Motor neuron (in vitro differentiated cells): ENCODE data around the gene ABCF1. TPM values are rescaled to one million over a fixed set of nuclear protein-coding genes. Genes with fewer than 3 reads are reported as not detected.

ENCODE experiments used
- ATAC-seq, 8 experiments: fragments of 200-7000 bp; cut with Tn5 transposase; replicated peaks in 6 of 8; 2 replicates each; pipeline ENCODE4 v1.8.0; 2021; ENCODE audit warnings: mild to moderate bottlenecking in 8 of 8, moderate library complexity in 8 of 8
- H3K27ac ChIP-seq, 2 donors: fragments of 250-450 bp; sonication (Bioruptor Pico); 2 replicates each; pipeline ENCODE4 v1.9.0; 2021; ENCODE audit warnings: antibody characterized with exemption in 2 of 2, mild to moderate bottlenecking in 2 of 2, moderate library complexity in 1 of 2
- H3K4me1 ChIP-seq, 2 donors: fragments of 250-450 bp; sonication (Bioruptor Pico); replicated peaks in 1 of 2; 2 replicates each; pipeline ENCODE4 v1.6.1; 2021; ENCODE audit warnings: antibody characterized with exemption in 2 of 2, mild to moderate bottlenecking in 2 of 2, moderate library complexity in 1 of 2
- H3K4me3 ChIP-seq, 5 donors: fragments of 250-450 bp; sonication (Bioruptor Pico); 2 replicates each; pipeline ENCODE4 v1.9.0; 2021; ENCODE audit warnings: antibody characterized with exemption in 5 of 5, mild to moderate bottlenecking in 5 of 5, moderate library complexity in 4 of 5
- WGBS, 10 experiments: fragments of 450-650 bp; shearing (Covaris generic); methylation state at CpG; one replicate each; pipeline ENCODE4 v1.0.0; 2022; 5-methylcytosine and 5-hydroxymethylcytosine counted together
- in situ Hi-C, 9 experiments: fragments of 400-800 bp; cut with MboI; loops; one replicate each; pipeline ENCODE4 v1.15.0; 2021; ENCODE audit warnings: low sequenced_read_pairs in 9 of 9, low pct_unique_long_range_greater_than_20kb in 2 of 9; ENCODE audit not compliant: unreplicated experiment in 9 of 9
- total RNA-seq, 8 experiments: library from RNA; unstranded; fragments of 300-600 nt; gene quantifications; 2 replicates each; pipeline versions ENCODE4 v1.2.3 to v1.2.4, GENCODE V29; 2022

Gene ABCF1
- total RNA-seq, 8 experiments from 2014 or later, result 31.6 to 81.9 (median 55.3) TPM

- no peak overlapping the region for H3K27ac ChIP-seq
- in situ Hi-C loops, result loop anchor here in 2 of 9 experiments (10.0 to 25.0 kb wide), 2 partner anchors 60 to 543 kb away; partner anchors contain the start of gene HLA-E (in 1 of the 2)
- no peak overlapping the region for H3K4me3 ChIP-seq
- WGBS, 10 experiments, result 0 to 50% (median 31%) methylated on average over 1 to 6 of the region's 6 CpGs; no CpG with 5 or more reads in 1 of the 10 experiments
- peak; percentile 70 to 84 (median 76) for ATAC-seq
- peaks cover 0 to 3% of the 10 kb centered on the region in 2 donors for H3K4me1 ChIP-seq
Observed at GRCh38 chr6:30544666-30545272, 26.5 kb upstream of the ABCF1 start.

GRCh38 chr6:30547454-30547853 is 23.8 kb upstream of the ABCF1 start:
- Histone ChIP-seq H3K4me1 (no peaks in the 10 kb centered on the region), H3K27ac (no peak overlapping the region), H3K4me3 (no peak overlapping the region)
- WGBS, 10 experiments, result 75 to 100% (median 95%) methylated on average over 2 to 5 of the region's 6 CpGs; no CpG with 5 or more reads in 4 of the 10 experiments
- in situ Hi-C loops, result loop anchor here in 2 of 9 experiments (10.0 to 25.0 kb wide), 2 partner anchors 63 to 540 kb away; partner anchors contain the start of gene HLA-E (in 1 of the 2)
- no peak for ATAC-seq

- WGBS, 10 experiments, result 25 to 93% (median 67%) methylated on average over 1 to 2 of the region's 2 CpGs; no CpG with 5 or more reads in 5 of the 10 experiments
Observed at GRCh38 chr6:30548375-30548774, 22.9 kb upstream of the ABCF1 start.

GRCh38 chr6:30554404-30554803 is 16.8 kb upstream of the ABCF1 start:
- Histone ChIP-seq H3K4me3 (peak overlapping the region in 1 of 5 donors; percentile 97), H3K4me1 (peaks cover 9 to 13% of the 10 kb centered on the region in 2 donors), H3K27ac (no peak overlapping the region)
- 60 to 100% (median 92%) methylated on average over 1 to 4 of the region's 4 CpGs; no CpG with 5 or more reads in 1 of the 10 experiments for WGBS, 10 experiments
- in situ Hi-C loops, result no loop called here
- no peak for ATAC-seq

More at GRCh38 chr6:30548375-30548774, 22.9 kb upstream of the ABCF1 start:
- no peak for ATAC-seq
- H3K4me3 ChIP-seq, result no peak overlapping the region
- in situ Hi-C loops, result loop anchor here in 2 of 9 experiments (10.0 to 25.0 kb wide), 2 partner anchors 64 to 539 kb away; partner anchors contain the start of gene HLA-E (in 1 of the 2)
- H3K27ac ChIP-seq, result no peak overlapping the region
- H3K4me1 ChIP-seq, result no peaks in the 10 kb centered on the region

GRCh38 chr6:30554962-30555815 is 16.1 kb upstream of the ABCF1 start:
- H3K4me1 ChIP-seq, result peaks cover 9 to 13% of the 10 kb centered on the region in 2 donors
- peak overlapping the region; percentile 94 to 97 for H3K27ac ChIP-seq
- ATAC-seq, result peak; percentile 5 to 21 (median 12)
- WGBS, 10 experiments, result 0 to 35% (median 15%) methylated on average over 2 to 14 of the region's 34 CpGs; no CpG with 5 or more reads in 1 of the 10 experiments
- in situ Hi-C loops, result no loop called here
- peak overlapping the region; percentile 79 to 98 (median 91) for H3K4me3 ChIP-seq

- Histone ChIP-seq H3K4me3 (peak overlapping the region; percentile 79 to 98 (median 91)), H3K4me1 (peaks cover 9 to 13% of the 10 kb centered on the region in 2 donors), H3K27ac (peak overlapping the region; percentile 94 to 97)
- ATAC-seq, result no peak
- no CpG with 5 or more reads among the region's 15 CpGs for WGBS, 10 experiments
- in situ Hi-C loops, result no loop called here
Observed at GRCh38 chr6:30555816-30556065, 15.5 kb upstream of the ABCF1 start.

GRCh38 chr6:30556066-30556905 is 15.0 kb upstream of the ABCF1 start, which contains the start of gene GNL1:
GNL1 (minus strand) TSS chr6:30556489; CDS start chr6:30556203, 286 bp downstream.
- WGBS, 10 experiments, result 0% methylated on average over 2 to 14 of the region's 71 CpGs; no CpG with 5 or more reads in 4 of the 10 experiments
- peak; percentile 53 to 78 (median 74) for ATAC-seq
- Histone ChIP-seq H3K4me3 (peak within 1 kb of the TSS; percentile 79 to 98 (median 91)), H3K4me1 (peaks cover 9 to 13% of the 10 kb centered on the region in 2 donors), H3K27ac (peak within 1 kb of the TSS; percentile 94 to 97)
- in situ Hi-C loops, result no loop called here

GRCh38 chr6:30556906-30557682 is 14.1 kb upstream of the ABCF1 start, which contains the start of gene PRR3:
PRR3 (plus strand) TSS chr6:30557295; CDS start chr6:30557345, 50 bp downstream.
- ATAC-seq, result peak; percentile 54 to 74 (median 64)
- Histone ChIP-seq H3K27ac (peak within 1 kb of the TSS; percentile 94 to 97), H3K4me3 (peak within 1 kb of the TSS; percentile 79 to 98 (median 91)), H3K4me1 (peaks cover 9 to 13% of the 10 kb centered on the region in 2 donors)
- in situ Hi-C loops, result no loop called here
- WGBS, 10 experiments, result 0 to 3% (median 0%) methylated on average over 2 to 19 of the region's 42 CpGs; no CpG with 5 or more reads in 4 of the 10 experiments

GRCh38 chr6:30557683-30557981 is 13.6 kb upstream of the ABCF1 start:
- no peak for ATAC-seq
- Histone ChIP-seq H3K4me1 (peaks cover 9 to 13% of the 10 kb centered on the region in 2 donors), H3K4me3 (peak overlapping the region; percentile 79 to 98 (median 91)), H3K27ac (peak overlapping the region; percentile 94 to 97)
- WGBS, 10 experiments, result 0 to 38% (median 4%) methylated on average over 1 to 6 of the region's 6 CpGs; no CpG with 5 or more reads in 1 of the 10 experiments
- in situ Hi-C loops, result no loop called here

- Histone ChIP-seq H3K27ac (no peak overlapping the region), H3K4me3 (no peak overlapping the region), H3K4me1 (peaks cover 3 to 7% of the 10 kb centered on the region in 2 donors)
- no peak for ATAC-seq
- WGBS, 10 experiments, result 88 to 100% (median 100%) methylated on average over 1 to 3 of the region's 3 CpGs; no CpG with 5 or more reads in 1 of the 10 experiments
- in situ Hi-C loops, result no loop called here
Observed at GRCh38 chr6:30560930-30561329, 10.3 kb upstream of the ABCF1 start.

GRCh38 chr6:30562470-30563425 is 8.5 kb upstream of the ABCF1 start:
- ATAC-seq, result no peak
- in situ Hi-C loops, result no loop called here
- no peak overlapping the region for H3K4me3 ChIP-seq
- H3K27ac ChIP-seq, result no peak overlapping the region
- peaks cover 3 to 7% of the 10 kb centered on the region in 2 donors for H3K4me1 ChIP-seq
- WGBS, 10 experiments, result 84 to 100% (median 93%) methylated on average over 1 to 11 of the region's 14 CpGs
